Suprapubic skin (tissue), 4 donors: ENCODE data around the gene PUS1.

ENCODE experiments used
- EP300 ChIP-seq: sonication (generic); formaldehyde crosslinking; IDR thresholded peaks from one replicate; pipeline ENCODE4 v1.6.1; 2017; ENCODE audit warnings: antibody characterized with exemption
- POLR2A ChIP-seq, 2 donors: fragments of 450-650 bp; IDR thresholded peaks; one replicate each; pipeline ENCODE4 v1.6.1; 2017; ENCODE audit warnings: antibody characterized with exemption in 2 of 2, mild to moderate bottlenecking in 2 of 2, moderate library complexity in 2 of 2
- POLR2AphosphoS5 ChIP-seq, 3 donors: sonication (generic); formaldehyde crosslinking; IDR thresholded peaks; one replicate each; pipeline ENCODE4 v1.6.1; 2017; ENCODE audit warnings: antibody characterized with exemption in 3 of 3
- TF ChIP-seq, protein P1 (sequence below), 2 donors: fragments of 200-600 bp in 1 of 2; fragments of 450-650 bp in 1 of 2; sonication (generic) in 1 of 2; IDR thresholded peaks; one replicate each; pipeline ENCODE4 v1.5.1; 2016 to 2019; ENCODE audit warnings: antibody characterized with exemption in 2 of 2, mild to moderate bottlenecking in 1 of 2, moderate library complexity in 1 of 2

DNA sequence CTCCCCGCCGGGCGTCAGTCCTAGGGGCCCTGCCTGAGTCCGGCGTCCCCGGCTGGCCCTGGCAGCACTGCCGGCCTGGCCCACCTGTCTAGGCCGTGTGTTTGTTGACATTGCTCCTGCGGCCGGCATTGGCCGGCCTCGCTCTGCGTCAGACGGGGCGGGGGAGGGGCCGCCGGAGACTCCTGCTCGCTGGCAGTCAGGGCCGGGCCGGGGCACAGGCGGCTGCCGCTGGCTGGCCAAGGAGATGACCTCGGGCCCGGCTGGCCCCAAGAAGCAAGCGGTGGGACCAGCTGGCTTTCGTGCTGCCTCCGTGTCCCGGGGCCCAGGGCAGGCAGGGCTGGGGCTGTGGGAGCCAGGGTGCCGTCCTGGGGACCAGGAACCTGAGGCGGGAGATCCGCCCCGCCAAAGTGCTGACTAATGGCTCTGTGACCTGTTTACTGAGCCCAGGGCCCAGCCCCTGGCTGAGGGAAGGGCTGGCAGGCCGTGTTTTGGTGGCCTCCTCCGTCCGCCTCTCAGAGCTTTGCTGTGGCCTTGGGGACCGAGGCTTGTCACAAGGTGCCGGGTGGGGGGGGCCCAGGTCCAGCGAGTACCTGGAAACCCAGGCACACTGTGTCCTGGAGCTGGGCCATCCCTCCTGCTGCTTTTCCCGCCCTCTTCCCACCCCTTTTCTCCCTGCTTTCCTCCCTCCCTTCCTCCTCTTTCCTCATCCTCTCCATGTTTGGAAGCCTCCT lies 32.8 kb upstream of the PUS1 start:
- TF ChIP-seq, protein P1, sequence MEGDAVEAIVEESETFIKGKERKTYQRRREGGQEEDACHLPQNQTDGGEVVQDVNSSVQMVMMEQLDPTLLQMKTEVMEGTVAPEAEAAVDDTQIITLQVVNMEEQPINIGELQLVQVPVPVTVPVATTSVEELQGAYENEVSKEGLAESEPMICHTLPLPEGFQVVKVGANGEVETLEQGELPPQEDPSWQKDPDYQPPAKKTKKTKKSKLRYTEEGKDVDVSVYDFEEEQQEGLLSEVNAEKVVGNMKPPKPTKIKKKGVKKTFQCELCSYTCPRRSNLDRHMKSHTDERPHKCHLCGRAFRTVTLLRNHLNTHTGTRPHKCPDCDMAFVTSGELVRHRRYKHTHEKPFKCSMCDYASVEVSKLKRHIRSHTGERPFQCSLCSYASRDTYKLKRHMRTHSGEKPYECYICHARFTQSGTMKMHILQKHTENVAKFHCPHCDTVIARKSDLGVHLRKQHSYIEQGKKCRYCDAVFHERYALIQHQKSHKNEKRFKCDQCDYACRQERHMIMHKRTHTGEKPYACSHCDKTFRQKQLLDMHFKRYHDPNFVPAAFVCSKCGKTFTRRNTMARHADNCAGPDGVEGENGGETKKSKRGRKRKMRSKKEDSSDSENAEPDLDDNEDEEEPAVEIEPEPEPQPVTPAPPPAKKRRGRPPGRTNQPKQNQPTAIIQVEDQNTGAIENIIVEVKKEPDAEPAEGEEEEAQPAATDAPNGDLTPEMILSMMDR (IDR thresholded peaks at IDR 0.05) = no peak
- TF ChIP-seq POLR2A (IDR thresholded peaks at IDR 0.05) = peak in 1 of 2 donors; percentile 86
- no peak for TF ChIP-seq POLR2AphosphoS5 (IDR thresholded peaks at IDR 0.05)
- TF ChIP-seq EP300 = no peak
